H1 (cell line): ENCODE measurements around the gene CHD5. TPM values are rescaled to one million over a fixed set of nuclear protein-coding genes. Genes with fewer than 3 reads are reported as not detected.
A peak's percentile ranks its signal among the peaks of the same experiment; 100 is the strongest.

Experiments used
- CTCF ChIA-PET: fragments of 300-600 bp; sonication (Branson Sonifier 250); formaldehyde crosslinking; loops from one replicate; lab custom pipeline; 2021; ENCODE audit not compliant: partially characterized antibody; lab: Charles Lee
- POLR2A ChIA-PET: fragments of 300-600 bp; sonication (Branson Sonifier 250); formaldehyde crosslinking; loops from one replicate; lab custom pipeline; 2021; ENCODE audit warnings: inconsistent platforms; ENCODE audit not compliant: partially characterized antibody; lab: Charles Lee
- DNase-seq, 2 experiments: peaks; one replicate each; pipeline versions ENCODE4 v3.0.0 to v3.0.0-alpha.2; 2010 to 2022; ENCODE audit warnings: low spot score in 2 of 2, low read depth in 1 of 2, mixed read lengths in 1 of 2
- FAIRE-seq: peaks from 2 replicates; lab custom pipeline; 2011; peaks lifted over from hg19 to GRCh38; lab: Jason Lieb, UNC
- H2AFZ ChIP-seq: 2 replicates; pipeline ENCODE4 v1.8.1; 2012; ENCODE audit warnings: low read length, inconsistent platforms
- H2AK5ac ChIP-seq: 2 replicates; pipeline ENCODE4 v1.6.1; 2013; ENCODE audit warnings: low read depth, low read length
- H2BK120ac ChIP-seq: replicated peaks from 2 replicates; pipeline ENCODE3; 2013; ENCODE audit warnings: low read depth, low read length, inconsistent platforms
- H2BK12ac ChIP-seq: 2 replicates; pipeline ENCODE4 v1.6.1; 2013; ENCODE audit warnings: low read depth, low read length
- H2BK15ac ChIP-seq: 2 replicates; pipeline ENCODE4 v1.6.1; 2013; ENCODE audit warnings: low read length
- H2BK20ac ChIP-seq: 2 replicates; pipeline ENCODE4 v1.6.1; 2013; ENCODE audit warnings: low read length
- H2BK5ac ChIP-seq: 2 replicates; pipeline ENCODE4 v1.6.1; 2013; ENCODE audit warnings: low read depth, low read length
- H3K14ac ChIP-seq: 2 replicates; pipeline ENCODE4 v1.6.1; 2013; ENCODE audit warnings: inconsistent platforms; ENCODE audit not compliant: insufficient read length
- H3K18ac ChIP-seq: 2 replicates; pipeline ENCODE4 v1.6.1; 2013; ENCODE audit warnings: low read length; ENCODE audit errors: extremely low read depth
- H3K23ac ChIP-seq: 2 replicates; pipeline ENCODE4 v1.6.1; 2013; ENCODE audit warnings: inconsistent platforms; ENCODE audit not compliant: insufficient read length
- H3K23me2 ChIP-seq: 2 replicates; pipeline ENCODE4 v1.6.1; 2013; ENCODE audit warnings: low read depth, low read length
- H3K27ac ChIP-seq: 2 replicates; pipeline ENCODE4 v1.6.1; 2011; ENCODE audit warnings: low read depth, low read length, inconsistent platforms
- H3K27me3 ChIP-seq, 4 experiments: replicated peaks in 1 of 4; 1 replicate in 1 of 4; 2 replicates in 3 of 4; pipeline versions ENCODE4 v1.6.1 to v1.8.1; 2011 to 2013; ENCODE audit warnings: low read length in 3 of 4, mild to moderate bottlenecking in 3 of 4, inconsistent platforms in 2 of 4, mixed read lengths in 2 of 4, moderate library complexity in 1 of 4; ENCODE audit not compliant: control insufficient read depth in 3 of 4, insufficient read depth in 3 of 4; ENCODE audit errors: extremely low read depth in 1 of 4
- H3K36me3 ChIP-seq, 4 experiments: 2 replicates each; pipeline versions ENCODE4 v1.6.1 to v1.8.1; 2011 to 2013; ENCODE audit warnings: mild to moderate bottlenecking in 4 of 4, low read length in 3 of 4, moderate library complexity in 2 of 4, control low read depth in 1 of 4, inconsistent platforms in 1 of 4; ENCODE audit not compliant: insufficient read depth in 4 of 4, control insufficient read depth in 2 of 4
- H3K4ac ChIP-seq: replicated peaks from 2 replicates; pipeline ENCODE3; 2013; ENCODE audit warnings: low read length, low read depth, mixed read lengths, inconsistent platforms; ENCODE audit not compliant: insufficient read length
- H3K4me1 ChIP-seq, 4 experiments: replicated peaks in 1 of 4; 1 replicate in 1 of 4; 2 replicates in 3 of 4; pipeline versions ENCODE4 v1.6.1 to v1.8.1; 2011 to 2013; ENCODE audit warnings: low read length in 3 of 4, inconsistent platforms in 2 of 4, mixed read lengths in 1 of 4; ENCODE audit not compliant: insufficient read depth in 4 of 4, control insufficient read depth in 3 of 4
- H3K4me2 ChIP-seq, 2 experiments: 2 replicates each; pipeline versions ENCODE4 v1.6.1 to v1.8.1; 2011 to 2013; ENCODE audit warnings: low read depth in 2 of 2, low read length in 2 of 2, control low read depth in 1 of 2, inconsistent platforms in 1 of 2, mild to moderate bottlenecking in 1 of 2; ENCODE audit not compliant: insufficient read depth in 1 of 2
- H3K4me3 ChIP-seq, 4 experiments: fragments of 200-600, 300-600 bp in 1 of 4; sonication (generic), shearing (Covaris generic), sonication (Bioruptor Twin) in 1 of 4; 2 replicates each; pipeline versions ENCODE4 v1.5.1 to v1.8.1; 2011 to 2016; ENCODE audit warnings: low read length in 4 of 4, low read depth in 3 of 4, control low read depth in 2 of 4, inconsistent platforms in 2 of 4, mild to moderate bottlenecking in 2 of 4, mixed read lengths in 1 of 4, moderate library complexity in 1 of 4; ENCODE audit not compliant: insufficient read depth in 2 of 4; ENCODE audit errors: extremely low read depth in 1 of 4
- H3K56ac ChIP-seq: replicated peaks from 2 replicates; pipeline ENCODE3; 2013; ENCODE audit warnings: low read depth, mild to moderate bottlenecking, mixed read lengths, low read length, inconsistent platforms; ENCODE audit not compliant: insufficient read length
- H3K79me1 ChIP-seq: 2 replicates; pipeline ENCODE4 v1.6.1; 2013; ENCODE audit warnings: low read depth, low read length, control low read depth
- H3K79me2 ChIP-seq, 2 experiments: 2 replicates each; pipeline versions ENCODE4 v1.6.1 to v1.8.1; 2012 to 2013; ENCODE audit warnings: low read length in 2 of 2, mild to moderate bottlenecking in 2 of 2, inconsistent platforms in 1 of 2; ENCODE audit not compliant: insufficient read depth in 2 of 2, control insufficient read depth in 1 of 2
- H3K9ac ChIP-seq, 4 experiments: replicated peaks in 1 of 4; 1 replicate in 1 of 4; 2 replicates in 3 of 4; pipeline versions ENCODE4 v1.6.1 to v1.8.1; 2011 to 2013; ENCODE audit warnings: low read depth in 3 of 4, low read length in 3 of 4, control low read depth in 2 of 4, mild to moderate bottlenecking in 2 of 4, moderate library complexity in 2 of 4, inconsistent platforms in 1 of 4; ENCODE audit errors: extremely low read depth in 1 of 4
- H3K9me3 ChIP-seq, 2 experiments: 2 replicates each; pipeline versions ENCODE4 v1.6.1 to v1.8.1; 2012 to 2013; ENCODE audit warnings: mild to moderate bottlenecking in 2 of 2, moderate library complexity in 2 of 2, control low read depth in 1 of 2, inconsistent platforms in 1 of 2, low read depth in 1 of 2, low read length in 1 of 2, mixed read lengths in 1 of 2; ENCODE audit not compliant: insufficient read depth in 2 of 2
- H4K20me1 ChIP-seq, 2 experiments: replicated peaks in 1 of 2; 2 replicates each; pipeline versions ENCODE3 to v1.8.1; 2011 to 2013; ENCODE audit warnings: inconsistent platforms in 2 of 2, low read length in 2 of 2, mild to moderate bottlenecking in 1 of 2; ENCODE audit not compliant: insufficient read depth in 2 of 2, control insufficient read depth in 1 of 2
- H4K5ac ChIP-seq: 2 replicates; pipeline ENCODE4 v1.6.1; 2013; ENCODE audit warnings: low read length, low read depth, mixed read lengths, inconsistent platforms; ENCODE audit not compliant: insufficient read length
- H4K8ac ChIP-seq: 2 replicates; pipeline ENCODE4 v1.8.0; 2013; ENCODE audit warnings: mild to moderate bottlenecking, moderate library complexity, low read length, inconsistent platforms; ENCODE audit not compliant: insufficient read depth; ENCODE audit errors: extremely low read depth
- H4K91ac ChIP-seq: replicated peaks from 2 replicates; pipeline ENCODE3; 2013; ENCODE audit warnings: low read length, mixed read lengths, inconsistent platforms; ENCODE audit not compliant: insufficient read length
- BCL11A ChIP-seq, 2 experiments: IDR thresholded peaks; one replicate each; pipeline ENCODE4 v1.6.1; 2011; ENCODE audit warnings: low read depth in 2 of 2, low read length in 2 of 2, mild to moderate bottlenecking in 2 of 2
- MAFK ChIP-seq: IDR thresholded peaks from 2 replicates; pipeline ENCODE4 v1.6.1; 2012; ENCODE audit warnings: low read depth, mild to moderate bottlenecking, improper control_type of control experiment, low read length
- whole genome bisulfite sequencing, 2 experiments: shearing (Covaris generic) in 1 of 2; methylation state at CpG; one replicate each; pipeline versions ENCODE4 v1.1.6 to v1.1.7; 2013 to 2015; ENCODE audit warnings: low lambda C conversion rate in 2 of 2, mixed read lengths in 2 of 2, inconsistent platforms in 1 of 2, low coverage in 1 of 2, missing lambda C conversion rate in 1 of 2; ENCODE audit not compliant: insufficient replicate concordance in 2 of 2, insufficient coverage in 1 of 2, insufficient read length in 1 of 2; ENCODE audit errors: extremely low coverage in 1 of 2, missing lambda C conversion rate in 1 of 2; 5-methylcytosine and 5-hydroxymethylcytosine counted together
- polyA plus RNA-seq, 7 experiments: library from polyadenylated mRNA; depleted of rRNA in 3 of 7; stranded (reverse) in 5 of 7; unstranded in 2 of 7; fragments of >200 nt in 5 of 7; fragments of 200-250 nt in 2 of 7; gene quantifications; 1 replicate in 5 of 7; 2 replicates in 1 of 7; 4 replicates in 1 of 7; pipeline versions ENCODE4 v1.2.1 to v1.2.3, GENCODE V29; 2011 to 2013; ENCODE audit warnings: missing spikeins in 2 of 7, mixed read lengths in 2 of 7
- total RNA-seq: library from RNA; stranded (reverse); fragmentation: NEBNext Ultra II Directional; extraction: Animal tissue kit (Norgen Biotek cat#: 25700); gene quantifications from 2 replicates; pipeline ENCODE4 v1.2.1, GENCODE V29; 2021

The CHD5 gene
- total and polyA plus RNA-seq, 2 of the 8 experiments (the other 6 are each of a cell fraction or from before 2014, with no cell fraction given), result 0.42 to 1.8 TPM

- ChIA-PET CTCF (no interaction called here), POLR2A (no interaction called here)
- H3K23ac ChIP-seq, result no peak overlapping the region
- WGBS, 2 experiments, result 89% methylated on average over 13 of the region's 19 CpGs; no CpG with 5 or more reads in 1 of the 2 experiments
- H2AK5ac ChIP-seq, result no peak overlapping the region
- H3K4me1 ChIP-seq, result no peaks in the 10 kb centered on the region
- no peak overlapping the region for H3K4me3 ChIP-seq
- H4K8ac ChIP-seq, result peak overlapping the region; percentile 51; the same call in 1 of the 2 replicates
- no peak overlapping the region for H3K9ac ChIP-seq
- no peak overlapping the region for H2BK120ac ChIP-seq
- no peak overlapping the region for H2AFZ ChIP-seq
- H3K4me2 ChIP-seq, result no peak overlapping the region
- no peak overlapping the region for H3K27ac ChIP-seq
- no peak overlapping the region for H3K4ac ChIP-seq
- no peaks in the 10 kb centered on the region for H3K79me1 ChIP-seq
- H4K91ac ChIP-seq, result no peak overlapping the region
- H3K36me3 ChIP-seq, result no peaks in the 10 kb centered on the region
- no peak overlapping the region for H2BK15ac ChIP-seq
- DNase-seq, result no peak
- no peak overlapping the region for H3K18ac ChIP-seq
- H3K27me3 ChIP-seq, result no peaks in the 10 kb centered on the region
- no peak for TF ChIP-seq MAFK
- TF ChIP-seq BCL11A (IDR thresholded peaks at IDR 0.05; ENCODE audit: low read depth in 2 of 2, low read length in 2 of 2), result no peak
- H3K56ac ChIP-seq, result no peak overlapping the region
- H2BK12ac ChIP-seq, result no peak overlapping the region
- H2BK20ac ChIP-seq, result no peak overlapping the region
- FAIRE-seq, result no peak
- no peaks in the 10 kb centered on the region for H3K9me3 ChIP-seq
- peaks cover 0 to 1% of the 10 kb centered on the region in 2 experiments for H4K20me1 ChIP-seq
- no peaks in the 10 kb centered on the region for H3K23me2 ChIP-seq
- H3K14ac ChIP-seq, result no peak overlapping the region
- no peaks in the 10 kb centered on the region for H3K79me2 ChIP-seq
- H4K5ac ChIP-seq, result no peak overlapping the region
- no peak overlapping the region for H2BK5ac ChIP-seq
Observed at GRCh38 chr1:6088956-6089355, 91.2 kb downstream of the CHD5 start.
